Effector memory CD8-positive, alpha-beta T cell (primary cell): ENCODE data around the gene ZRANB3.
"Not testable (repeated sequence)": the region's sequence is repeated elsewhere in the genome, so short reads cannot be mapped to it uniquely, and the experiment has no call there.

ENCODE experiments used
- ATAC-seq: fragments of 150-1000 bp; cut with Tn5 transposase; replicated peaks from 2 replicates; pipeline ENCODE4 v1.10.0; 2021; ENCODE audit warnings: mild to moderate bottlenecking, moderate library complexity
- DNase-seq, 3 experiments: peaks; one replicate each; pipeline ENCODE4 v3.0.0; 2021
- H3K27ac Mint-ChIP-seq, 2 donors: one replicate each; pipeline ENCODE4 v1.8.0; 2022; ENCODE audit warnings: mild to moderate bottlenecking in 2 of 2, mixed read lengths in 2 of 2, moderate library complexity in 2 of 2
- H3K27me3 Mint-ChIP-seq, 2 donors: one replicate each; pipeline ENCODE4 v1.8.0; 2022; ENCODE audit warnings: mixed read lengths in 2 of 2
- H3K36me3 Mint-ChIP-seq: one replicate; pipeline ENCODE4 v1.8.0; 2022; ENCODE audit warnings: mild to moderate bottlenecking, moderate library complexity, mixed read lengths; ENCODE audit not compliant: insufficient read depth
- H3K4me1 Mint-ChIP-seq, 2 donors: one replicate each; pipeline ENCODE4 v1.8.0; 2022; ENCODE audit warnings: low read depth in 2 of 2, mixed read lengths in 2 of 2
- H3K4me3 Mint-ChIP-seq, 2 donors: one replicate each; pipeline ENCODE4 v1.8.0; 2022; ENCODE audit warnings: mild to moderate bottlenecking in 2 of 2, mixed read lengths in 2 of 2, moderate library complexity in 2 of 2
- H3K9me3 Mint-ChIP-seq, 2 donors: one replicate each; pipeline ENCODE4 v1.8.0; 2022; ENCODE audit warnings: mixed read lengths in 2 of 2

Gene ZRANB3

GRCh38 chr2:135373702-135374101, 157.3 kb downstream of the ZRANB3 start:
- no peaks in the 10 kb centered on the region for H3K36me3 Mint-ChIP-seq
- H3K27ac Mint-ChIP-seq: no peak overlapping the region
- H3K27me3 Mint-ChIP-seq: no peaks in the 10 kb centered on the region
- no peak for DNase-seq
- H3K4me3 Mint-ChIP-seq: no peak overlapping the region
- no peaks in the 10 kb centered on the region for H3K4me1 Mint-ChIP-seq
- H3K9me3 Mint-ChIP-seq: peaks cover 1 to 11% of the 10 kb centered on the region in 2 donors
- ATAC-seq: no peak

GRCh38 chr2:135349941-135350340, 181.1 kb downstream of the ZRANB3 start:
- Mint-ChIP-seq H3K36me3 (no peaks in the 10 kb centered on the region), H3K27me3 (no peaks in the 10 kb centered on the region), H3K9me3 (peaks cover 4 to 17% of the 10 kb centered on the region in 2 donors), H3K27ac (no peak overlapping the region), H3K4me3 (no peak overlapping the region), H3K4me1 (no peaks in the 10 kb centered on the region)
- DNase-seq: no peak
- no peak for ATAC-seq

- not testable (repeated sequence) for ATAC-seq, H3K4me3 Mint-ChIP-seq, H3K36me3 Mint-ChIP-seq, DNase-seq, H3K27ac Mint-ChIP-seq, H3K4me1 Mint-ChIP-seq, H3K27me3 Mint-ChIP-seq
- peaks cover 4 to 17% of the 10 kb centered on the region in 2 donors for H3K9me3 Mint-ChIP-seq
Observed at GRCh38 chr2:135348096-135348704, 182.8 kb downstream of the ZRANB3 start.

GRCh38 chr2:135337071-135337470, 193.9 kb downstream of the ZRANB3 start:
- no peak for DNase-seq
- peaks cover 5 to 12% of the 10 kb centered on the region in 2 donors for H3K9me3 Mint-ChIP-seq
- no peak for ATAC-seq

GRCh38 chr2:135335256-135335655, 195.8 kb downstream of the ZRANB3 start:
- H3K27ac Mint-ChIP-seq: no peak overlapping the region
- no peak for ATAC-seq
- H3K36me3 Mint-ChIP-seq: no peaks in the 10 kb centered on the region
- H3K4me3 Mint-ChIP-seq: no peak overlapping the region
- DNase-seq: no peak
- no peaks in the 10 kb centered on the region for H3K27me3 Mint-ChIP-seq
- H3K9me3 Mint-ChIP-seq: peaks cover 0 to 21% of the 10 kb centered on the region in 2 donors
- H3K4me1 Mint-ChIP-seq: no peaks in the 10 kb centered on the region

More at GRCh38 chr2:135337071-135337470, 193.9 kb downstream of the ZRANB3 start:
- Mint-ChIP-seq H3K4me3 (no peak overlapping the region), H3K27me3 (no peaks in the 10 kb centered on the region), H3K36me3 (no peaks in the 10 kb centered on the region), H3K27ac (no peak overlapping the region), H3K4me1 (no peaks in the 10 kb centered on the region)

GRCh38 chr2:135327146-135327545, 203.9 kb downstream of the ZRANB3 start:
- Mint-ChIP-seq H3K4me1 (no peaks in the 10 kb centered on the region), H3K27ac (no peak overlapping the region), H3K9me3 (peaks cover 5 to 9% of the 10 kb centered on the region in 2 donors), H3K4me3 (no peak overlapping the region), H3K36me3 (no peaks in the 10 kb centered on the region), H3K27me3 (no peaks in the 10 kb centered on the region)
- no peak for ATAC-seq
- no peak for DNase-seq

GRCh38 chr2:135320465-135321355, 210.3 kb downstream of the ZRANB3 start:
- Mint-ChIP-seq H3K36me3 (no peaks in the 10 kb centered on the region), H3K27ac (no peak overlapping the region), H3K9me3 (no peaks in the 10 kb centered on the region), H3K4me3 (no peak overlapping the region), H3K4me1 (no peaks in the 10 kb centered on the region), H3K27me3 (no peaks in the 10 kb centered on the region)
- ATAC-seq (no peak), DNase-seq (no peak)

- ATAC-seq (no peak), DNase-seq (no peak)
- H3K4me1 Mint-ChIP-seq: no peaks in the 10 kb centered on the region
- H3K4me3 Mint-ChIP-seq: no peak overlapping the region
- H3K27me3 Mint-ChIP-seq: no peaks in the 10 kb centered on the region
- no peaks in the 10 kb centered on the region for H3K36me3 Mint-ChIP-seq
- H3K27ac Mint-ChIP-seq: no peak overlapping the region
- H3K9me3 Mint-ChIP-seq: no peaks in the 10 kb centered on the region
Observed at GRCh38 chr2:135318808-135319207, 212.2 kb downstream of the ZRANB3 start.

- Mint-ChIP-seq H3K36me3 (peaks cover 2% of the 10 kb centered on the region), H3K27me3 (no peaks in the 10 kb centered on the region), H3K27ac (no peak overlapping the region), H3K4me3 (no peak overlapping the region), H3K9me3 (no peaks in the 10 kb centered on the region), H3K4me1 (no peaks in the 10 kb centered on the region)
- ATAC-seq (no peak), DNase-seq (no peak)
Observed at GRCh38 chr2:135317375-135317774, 213.6 kb downstream of the ZRANB3 start.

GRCh38 chr2:135311962-135312361, 219.1 kb downstream of the ZRANB3 start:
- no peaks in the 10 kb centered on the region for H3K4me1 Mint-ChIP-seq
- H3K27ac Mint-ChIP-seq: no peak overlapping the region
- no peaks in the 10 kb centered on the region for H3K27me3 Mint-ChIP-seq
- peaks cover 0 to 8% of the 10 kb centered on the region in 2 donors for H3K9me3 Mint-ChIP-seq
- no peak overlapping the region for H3K4me3 Mint-ChIP-seq
- H3K36me3 Mint-ChIP-seq: peaks cover 2% of the 10 kb centered on the region
- DNase-seq: no peak
- ATAC-seq: no peak

GRCh38 chr2:135311268-135311667, 219.8 kb downstream of the ZRANB3 start:
- H3K4me3 Mint-ChIP-seq: no peak overlapping the region
- DNase-seq (no peak), ATAC-seq (no peak)
- no peaks in the 10 kb centered on the region for H3K27me3 Mint-ChIP-seq
- H3K9me3 Mint-ChIP-seq: peaks cover 0 to 8% of the 10 kb centered on the region in 2 donors
- no peaks in the 10 kb centered on the region for H3K4me1 Mint-ChIP-seq
- H3K27ac Mint-ChIP-seq: no peak overlapping the region
- peaks cover 2% of the 10 kb centered on the region for H3K36me3 Mint-ChIP-seq

GRCh38 chr2:135304694-135305093, 226.3 kb downstream of the ZRANB3 start:
- Mint-ChIP-seq H3K36me3 (no peaks in the 10 kb centered on the region), H3K9me3 (peaks cover 1 to 22% of the 10 kb centered on the region in 2 donors), H3K4me1 (no peaks in the 10 kb centered on the region), H3K27me3 (no peaks in the 10 kb centered on the region), H3K4me3 (no peak overlapping the region), H3K27ac (no peak overlapping the region)
- ATAC-seq (no peak), DNase-seq (no peak)

GRCh38 chr2:135299658-135300244, 231.3 kb downstream of the ZRANB3 start:
- DNase-seq (no peak), ATAC-seq (no peak)
- H3K4me1 Mint-ChIP-seq: no peaks in the 10 kb centered on the region
- no peak overlapping the region for H3K4me3 Mint-ChIP-seq
- H3K27me3 Mint-ChIP-seq: no peaks in the 10 kb centered on the region
- H3K27ac Mint-ChIP-seq: no peak overlapping the region
- H3K9me3 Mint-ChIP-seq: peaks cover 4 to 19% of the 10 kb centered on the region in 2 donors
- H3K36me3 Mint-ChIP-seq: no peaks in the 10 kb centered on the region

GRCh38 chr2:135299165-135299564, 231.9 kb downstream of the ZRANB3 start:
- ATAC-seq: no peak
- Mint-ChIP-seq H3K36me3 (no peaks in the 10 kb centered on the region), H3K4me3 (no peak overlapping the region)

More at GRCh38 chr2:135299165-135299564, 231.9 kb downstream of the ZRANB3 start:
- Mint-ChIP-seq H3K27ac (no peak overlapping the region), H3K27me3 (no peaks in the 10 kb centered on the region), H3K9me3 (peaks cover 4 to 25% of the 10 kb centered on the region in 2 donors), H3K4me1 (no peaks in the 10 kb centered on the region)
- no peak for DNase-seq
